H1 (cell line): ENCODE results near the gene DICER1. TPM values are rescaled to one million over a fixed set of nuclear protein-coding genes. Genes with fewer than 3 reads are reported as not detected.

ENCODE experiments used
- BCL11A ChIP-seq, 2 experiments: IDR thresholded peaks; one replicate each; pipeline ENCODE4 v1.6.1; 2011; ENCODE audit warnings: low read depth in 2 of 2, low read length in 2 of 2, mild to moderate bottlenecking in 2 of 2
- CHD2 ChIP-seq: IDR thresholded peaks from 2 replicates; pipeline ENCODE4 v1.6.1; 2012; ENCODE audit warnings: low read length, improper control_type of control experiment
- EZH2 ChIP-seq: fragments of 200-600 bp; sonication (generic); IDR thresholded peaks from 2 replicates; pipeline ENCODE4 v1.7.1; 2012; ENCODE audit warnings: low read depth, mild to moderate bottlenecking, moderate library complexity, low read length, inconsistent platforms; ENCODE audit not compliant: severe bottlenecking
- HDAC6 ChIP-seq: IDR thresholded peaks from one replicate; pipeline ENCODE4 v1.7.1; 2012; ENCODE audit warnings: low read depth, mild to moderate bottlenecking, inconsistent platforms, low read length, moderate library complexity
- KDM4A ChIP-seq: IDR thresholded peaks from one replicate; pipeline ENCODE4 v1.7.1; 2012; ENCODE audit warnings: low read depth, mild to moderate bottlenecking, moderate library complexity, low read length, inconsistent platforms; ENCODE audit not compliant: severe bottlenecking
- POLR2AphosphoS5 ChIP-seq: IDR thresholded peaks from 2 replicates; pipeline ENCODE4 v1.6.1; 2011; ENCODE audit warnings: low read depth, low read length
- SIX5 ChIP-seq: IDR thresholded peaks from 2 replicates; pipeline ENCODE4 v1.6.1; 2011; ENCODE audit warnings: mild to moderate bottlenecking, low read depth, low read length
- polyA plus RNA-seq, 7 experiments: library from polyadenylated mRNA; depleted of rRNA in 3 of 7; stranded (reverse) in 5 of 7; unstranded in 2 of 7; fragments of >200 nt in 5 of 7; fragments of 200-250 nt in 2 of 7; gene quantifications; 1 replicate in 5 of 7; 2 replicates in 1 of 7; 4 replicates in 1 of 7; pipeline versions ENCODE4 v1.2.1 to v1.2.3, GENCODE V29; 2011 to 2013; ENCODE audit warnings: missing spikeins in 2 of 7, mixed read lengths in 2 of 7
- total RNA-seq: library from RNA; stranded (reverse); fragmentation: NEBNext Ultra II Directional; extraction: Animal tissue kit (Norgen Biotek cat#: 25700); gene quantifications from 2 replicates; pipeline ENCODE4 v1.2.1, GENCODE V29; 2021
- TF ChIP-seq, protein P1 (sequence below), 3 experiments: IDR thresholded peaks; 1 replicate in 2 of 3; 2 replicates in 1 of 3; pipeline versions ENCODE4 v1.5.1 to v1.6.1; 2011; ENCODE audit warnings: low read length in 3 of 3, mild to moderate bottlenecking in 3 of 3, inconsistent platforms in 2 of 3, low read depth in 1 of 3, moderate library complexity in 1 of 3; ENCODE audit not compliant: insufficient read depth in 1 of 3; ENCODE audit errors: control extremely low read depth in 1 of 3

DICER1 gene
- total and polyA plus RNA-seq, 2 of the 8 experiments (the other 6 are each of a cell fraction or from before 2014, with no cell fraction given): 11.9 to 61.8 TPM

- no peak for TF ChIP-seq BCL11A (IDR thresholded peaks at IDR 0.05; ENCODE audit: low read depth in 2 of 2, low read length in 2 of 2)
- TF ChIP-seq KDM4A: no peak
- no peak for TF ChIP-seq CHD2
- TF ChIP-seq, protein P1, sequence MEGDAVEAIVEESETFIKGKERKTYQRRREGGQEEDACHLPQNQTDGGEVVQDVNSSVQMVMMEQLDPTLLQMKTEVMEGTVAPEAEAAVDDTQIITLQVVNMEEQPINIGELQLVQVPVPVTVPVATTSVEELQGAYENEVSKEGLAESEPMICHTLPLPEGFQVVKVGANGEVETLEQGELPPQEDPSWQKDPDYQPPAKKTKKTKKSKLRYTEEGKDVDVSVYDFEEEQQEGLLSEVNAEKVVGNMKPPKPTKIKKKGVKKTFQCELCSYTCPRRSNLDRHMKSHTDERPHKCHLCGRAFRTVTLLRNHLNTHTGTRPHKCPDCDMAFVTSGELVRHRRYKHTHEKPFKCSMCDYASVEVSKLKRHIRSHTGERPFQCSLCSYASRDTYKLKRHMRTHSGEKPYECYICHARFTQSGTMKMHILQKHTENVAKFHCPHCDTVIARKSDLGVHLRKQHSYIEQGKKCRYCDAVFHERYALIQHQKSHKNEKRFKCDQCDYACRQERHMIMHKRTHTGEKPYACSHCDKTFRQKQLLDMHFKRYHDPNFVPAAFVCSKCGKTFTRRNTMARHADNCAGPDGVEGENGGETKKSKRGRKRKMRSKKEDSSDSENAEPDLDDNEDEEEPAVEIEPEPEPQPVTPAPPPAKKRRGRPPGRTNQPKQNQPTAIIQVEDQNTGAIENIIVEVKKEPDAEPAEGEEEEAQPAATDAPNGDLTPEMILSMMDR (IDR thresholded peaks at IDR 0.05; ENCODE audit: control extremely low read depth in 1 of 3, insufficient read depth in 1 of 3, low read depth in 1 of 3, low read length in 3 of 3): no peak
- TF ChIP-seq SIX5: no peak
- no peak for TF ChIP-seq EZH2
- TF ChIP-seq POLR2AphosphoS5: no peak
- TF ChIP-seq HDAC6: no peak
Observed at GRCh38 chr14:95140060-95140858, 17.1 kb downstream of the DICER1 start (continued).
